ENCODE data around the gene PUM1. TPM values are rescaled to one million over a fixed set of nuclear protein-coding genes. Genes with fewer than 3 reads are reported as not detected.

The PUM1 gene
- total RNA-seq, 2 donors from 2014 or later, result 30.9 to 32.3 TPM

GRCh38 chr1:30968220-30968971 is 97.1 kb downstream of the PUM1 start:
- Histone ChIP-seq H3K9me3 (no peaks in the 10 kb centered on the region), H3K4me1 (peaks cover 11% of the 10 kb centered on the region), H3K36me3 (replicated peaks in 1 of 2; ENCODE audit: insufficient read depth in 1 of 2, low read depth in 2 of 2) (peaks cover 6 to 29% of the 10 kb centered on the region in 2 donors), H3K27ac (no peak overlapping the region), H3K4me3 (no peak overlapping the region), H3K27me3 (no peaks in the 10 kb centered on the region)
- no peak for TF ChIP-seq CTCF (IDR thresholded peaks at IDR 0.05)
- no peak for TF ChIP-seq POLR2A (IDR thresholded peaks at IDR 0.05)
- no peak for DNase-seq
- 79 to 82% methylated on average over 7 to 8 of the region's 8 CpGs for WGBS, 2 donors
- intact Hi-C loops (cut with DNase I), result no loop called here
- ATAC-seq, result no peak

- DNase-seq (peak in 3 of 4 donors; percentile 30 to 37 (median 35)), ATAC-seq (no peak)
- TF ChIP-seq CTCF (IDR thresholded peaks at IDR 0.05) (no peak), POLR2A (IDR thresholded peaks at IDR 0.05) (no peak)
- Histone ChIP-seq H3K36me3 (replicated peaks in 1 of 2; ENCODE audit: insufficient read depth in 1 of 2, low read depth in 2 of 2) (peaks cover 6 to 27% of the 10 kb centered on the region in 2 donors), H3K4me3 (no peak overlapping the region), H3K27me3 (no peaks in the 10 kb centered on the region), H3K4me1 (peaks cover 11% of the 10 kb centered on the region), H3K9me3 (no peaks in the 10 kb centered on the region), H3K27ac (peak overlapping the region in 3 of 4 donors; percentile 13 to 59 (median 42))
- 58 to 65% methylated on average over 8 of the region's 8 CpGs for WGBS, 2 donors
- intact Hi-C loops (cut with DNase I), result no loop called here
Observed at GRCh38 chr1:30966690-30967369, 98.7 kb downstream of the PUM1 start.

GRCh38 chr1:30965924-30966599 is 99.5 kb downstream of the PUM1 start:
- peak overlapping the region in 1 of 4 donors; percentile 42 for H3K27ac ChIP-seq

GRCh38 chr1:30964706-30965105 is 100.8 kb downstream of the PUM1 start:
- H3K4me3 ChIP-seq, result no peak overlapping the region
- ATAC-seq (no peak), DNase-seq (no peak)
- TF ChIP-seq POLR2A (IDR thresholded peaks at IDR 0.05) (no peak), CTCF (IDR thresholded peaks at IDR 0.05) (no peak)
- intact Hi-C loops (cut with DNase I), result no loop called here
- no peaks in the 10 kb centered on the region for H3K27me3 ChIP-seq
- WGBS, 2 donors, result 37 to 47% methylated on average over 7 of the region's 7 CpGs
- H3K4me1 ChIP-seq, result peaks cover 11% of the 10 kb centered on the region
- H3K9me3 ChIP-seq, result no peaks in the 10 kb centered on the region
- H3K36me3 ChIP-seq (replicated peaks in 1 of 2; ENCODE audit: insufficient read depth in 1 of 2, low read depth in 2 of 2), result peaks cover 6 to 29% of the 10 kb centered on the region in 2 donors
- H3K27ac ChIP-seq, result peak overlapping the region in 1 of 4 donors; percentile 9

More at GRCh38 chr1:30965924-30966599, 99.5 kb downstream of the PUM1 start:
- Histone ChIP-seq H3K4me1 (peaks cover 11% of the 10 kb centered on the region), H3K9me3 (no peaks in the 10 kb centered on the region), H3K36me3 (replicated peaks in 1 of 2; ENCODE audit: insufficient read depth in 1 of 2, low read depth in 2 of 2) (peaks cover 6 to 29% of the 10 kb centered on the region in 2 donors), H3K27me3 (no peaks in the 10 kb centered on the region), H3K4me3 (no peak overlapping the region)
- intact Hi-C loops (cut with DNase I), result no loop called here
- TF ChIP-seq CTCF (IDR thresholded peaks at IDR 0.05) (no peak), POLR2A (IDR thresholded peaks at IDR 0.05) (no peak)
- DNase-seq (no peak), ATAC-seq (no peak)
- 93 to 95% methylated on average over 4 to 8 of the region's 8 CpGs for WGBS, 2 donors
